ENCODE results near the gene GNAL. TPM values are rescaled to one million over a fixed set of nuclear protein-coding genes. Genes with fewer than 3 reads are reported as not detected.

The GNAL gene
- total RNA-seq, 1 experiment from 2014 or later = 0.61 TPM

- Mint-ChIP-seq H3K4me3 (ENCODE audit: low read depth, unreplicated experiment) (no peak overlapping the region), H3K9me3 (ENCODE audit: low read depth, unreplicated experiment) (no peaks in the 10 kb centered on the region), H3K27me3 (ENCODE audit: unreplicated experiment) (no peaks in the 10 kb centered on the region), H3K4me1 (ENCODE audit: low read depth, unreplicated experiment) (no peaks in the 10 kb centered on the region), H3K27ac (ENCODE audit: unreplicated experiment) (no peak overlapping the region), H3K36me3 (ENCODE audit: insufficient read depth, unreplicated experiment) (no peaks in the 10 kb centered on the region)
- intact Hi-C loops (cut with micrococcal nuclease; ENCODE audit: unreplicated experiment) = no loop called here
- no peak for DNase-seq
- no TSS peak for BruUV-seq (replicated peaks)
- TF ChIP-seq, protein P1, sequence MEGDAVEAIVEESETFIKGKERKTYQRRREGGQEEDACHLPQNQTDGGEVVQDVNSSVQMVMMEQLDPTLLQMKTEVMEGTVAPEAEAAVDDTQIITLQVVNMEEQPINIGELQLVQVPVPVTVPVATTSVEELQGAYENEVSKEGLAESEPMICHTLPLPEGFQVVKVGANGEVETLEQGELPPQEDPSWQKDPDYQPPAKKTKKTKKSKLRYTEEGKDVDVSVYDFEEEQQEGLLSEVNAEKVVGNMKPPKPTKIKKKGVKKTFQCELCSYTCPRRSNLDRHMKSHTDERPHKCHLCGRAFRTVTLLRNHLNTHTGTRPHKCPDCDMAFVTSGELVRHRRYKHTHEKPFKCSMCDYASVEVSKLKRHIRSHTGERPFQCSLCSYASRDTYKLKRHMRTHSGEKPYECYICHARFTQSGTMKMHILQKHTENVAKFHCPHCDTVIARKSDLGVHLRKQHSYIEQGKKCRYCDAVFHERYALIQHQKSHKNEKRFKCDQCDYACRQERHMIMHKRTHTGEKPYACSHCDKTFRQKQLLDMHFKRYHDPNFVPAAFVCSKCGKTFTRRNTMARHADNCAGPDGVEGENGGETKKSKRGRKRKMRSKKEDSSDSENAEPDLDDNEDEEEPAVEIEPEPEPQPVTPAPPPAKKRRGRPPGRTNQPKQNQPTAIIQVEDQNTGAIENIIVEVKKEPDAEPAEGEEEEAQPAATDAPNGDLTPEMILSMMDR (IDR thresholded peaks at IDR 0.05; ENCODE audit: unreplicated experiment) = no peak
- CTCF ChIA-PET = no interaction called here
These were observed 142.9 kb downstream of the GNAL start for GRCh38 chr18:11831921-11832320.

DNA sequence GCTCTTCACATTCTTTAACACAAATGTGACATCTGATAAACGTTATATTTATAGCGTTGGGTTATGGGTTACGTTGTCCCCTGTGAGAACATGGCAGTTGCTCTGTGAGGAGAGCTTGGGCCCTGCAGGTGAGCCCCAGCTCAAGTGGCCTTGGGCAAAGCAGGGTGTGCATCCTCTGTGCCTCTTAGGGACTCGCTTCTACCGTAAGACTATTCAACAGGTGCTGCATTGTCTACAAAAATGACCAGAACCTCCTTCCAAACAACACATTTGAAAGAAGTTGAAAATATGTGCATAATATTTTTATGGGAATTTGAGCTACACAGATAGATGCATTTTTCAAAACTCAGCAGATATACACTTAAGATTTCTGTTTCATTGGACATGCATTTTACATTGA lies 145.7 kb downstream of the GNAL start:
- Mint-ChIP-seq H3K36me3 (ENCODE audit: insufficient read depth, unreplicated experiment) (no peaks in the 10 kb centered on the region), H3K27me3 (ENCODE audit: unreplicated experiment) (no peaks in the 10 kb centered on the region), H3K9me3 (ENCODE audit: low read depth, unreplicated experiment) (no peaks in the 10 kb centered on the region), H3K27ac (ENCODE audit: unreplicated experiment) (no peak overlapping the region), H3K4me3 (ENCODE audit: low read depth, unreplicated experiment) (no peak overlapping the region), H3K4me1 (ENCODE audit: low read depth, unreplicated experiment) (no peaks in the 10 kb centered on the region)
- DNase-seq = no peak
- BruUV-seq (replicated peaks) = no TSS peak
- CTCF ChIA-PET = no interaction called here
- TF ChIP-seq, protein P1 (IDR thresholded peaks at IDR 0.05; ENCODE audit: unreplicated experiment) = no peak
- intact Hi-C loops (cut with micrococcal nuclease; ENCODE audit: unreplicated experiment) = no loop called here

GRCh38 chr18:11839556-11839955 lies 150.5 kb downstream of the GNAL start:
- Mint-ChIP-seq H3K36me3 (ENCODE audit: insufficient read depth, unreplicated experiment) (no peaks in the 10 kb centered on the region), H3K27me3 (ENCODE audit: unreplicated experiment) (no peaks in the 10 kb centered on the region), H3K27ac (ENCODE audit: unreplicated experiment) (no peak overlapping the region), H3K4me1 (ENCODE audit: low read depth, unreplicated experiment) (no peaks in the 10 kb centered on the region), H3K9me3 (ENCODE audit: low read depth, unreplicated experiment) (no peaks in the 10 kb centered on the region), H3K4me3 (ENCODE audit: low read depth, unreplicated experiment) (no peak overlapping the region)
- intact Hi-C loops (cut with micrococcal nuclease; ENCODE audit: unreplicated experiment) = no loop called here
- no peak for DNase-seq
- TF ChIP-seq, protein P1 (IDR thresholded peaks at IDR 0.05; ENCODE audit: unreplicated experiment) = no peak
- no TSS peak for BruUV-seq (replicated peaks)
- CTCF ChIA-PET = no interaction called here

GRCh38 chr18:11840493-11840892 lies 151.4 kb downstream of the GNAL start:
- Mint-ChIP-seq H3K27ac (ENCODE audit: unreplicated experiment) (no peak overlapping the region), H3K36me3 (ENCODE audit: insufficient read depth, unreplicated experiment) (no peaks in the 10 kb centered on the region), H3K9me3 (ENCODE audit: low read depth, unreplicated experiment) (no peaks in the 10 kb centered on the region), H3K27me3 (ENCODE audit: unreplicated experiment) (no peaks in the 10 kb centered on the region), H3K4me3 (ENCODE audit: low read depth, unreplicated experiment) (no peak overlapping the region), H3K4me1 (ENCODE audit: low read depth, unreplicated experiment) (no peaks in the 10 kb centered on the region)
- BruUV-seq (replicated peaks) = no TSS peak
- CTCF ChIA-PET = interaction anchor here (0.5 to 0.6 kb wide), 2 partner anchors 12 to 213 kb away, joined by 3 read pairs; no protein-coding TSS in a partner anchor
- intact Hi-C loops (cut with micrococcal nuclease; ENCODE audit: unreplicated experiment) = no loop called here
- no peak for DNase-seq
- TF ChIP-seq, protein P1 (IDR thresholded peaks at IDR 0.05; ENCODE audit: unreplicated experiment) = no peak
